ENCODE measurements around the gene LONRF3. TPM values are rescaled to one million over a fixed set of nuclear protein-coding genes. Genes with fewer than 3 reads are reported as not detected.

LONRF3 gene
- total and polyA plus RNA-seq, 2 of the 13 experiments (the other 11 are each of a cell fraction or from before 2014, with no cell fraction given), result 4.8 to 11.6 TPM

DNA sequence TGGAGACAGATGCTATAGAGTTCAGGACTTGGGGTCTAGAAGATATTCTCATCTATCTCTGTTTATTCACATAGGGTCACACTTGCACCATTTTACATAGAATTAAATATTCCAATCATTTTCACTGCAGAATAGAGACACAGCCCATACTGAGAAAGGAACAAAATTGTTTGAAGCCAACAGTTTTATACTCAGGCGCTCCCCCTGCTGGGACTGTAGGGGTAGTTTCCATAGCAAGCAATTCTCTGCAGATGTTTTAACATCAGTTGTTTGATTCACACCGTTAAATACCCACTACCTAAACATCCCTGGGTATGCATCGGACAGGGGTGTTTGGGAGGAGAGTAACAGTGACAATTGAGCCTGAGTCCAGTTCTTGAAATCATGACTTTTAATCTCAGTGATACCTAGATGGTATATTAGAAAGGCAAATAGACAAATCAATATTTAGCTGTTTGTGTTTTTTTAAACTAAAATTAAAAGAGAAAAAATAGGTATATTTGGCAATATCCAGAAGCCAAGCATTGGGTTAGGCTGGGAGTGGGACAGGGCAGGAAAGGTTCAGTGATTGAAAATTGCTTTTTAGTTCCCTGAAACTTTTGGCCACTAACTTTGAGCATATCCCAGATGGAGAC lies 33.8 kb downstream of the LONRF3 start:
- Histone ChIP-seq H2AFZ (ENCODE audit: low read length) (no peak overlapping the region), H3K4me3 (replicated peaks in 1 of 3; ENCODE audit: insufficient read depth in 1 of 3, low read depth in 2 of 3, low read length in 3 of 3) (no peak overlapping the region), H3K9ac (ENCODE audit: insufficient read depth, low read depth, low read length) (no peak overlapping the region), H3K4me1 (ENCODE audit: insufficient read depth, low read length) (no peaks in the 10 kb centered on the region), H4K20me1 (ENCODE audit: insufficient read depth, low read length) (no peaks in the 10 kb centered on the region), H3K36me3 (replicated peaks in 1 of 2; ENCODE audit: control insufficient read depth in 1 of 2, insufficient read depth in 2 of 2, low read length in 2 of 2) (peaks cover 10 to 29% of the 10 kb centered on the region in 2 experiments; a peak in 4 of 5 replicates), H3K27me3 (ENCODE audit: control insufficient read depth in 1 of 2, insufficient read depth in 2 of 2, low read length in 2 of 2) (no peaks in the 10 kb centered on the region), H3K9me3 (ENCODE audit: low read length) (no peaks in the 10 kb centered on the region), H3K4me2 (ENCODE audit: low read depth, low read length) (no peak overlapping the region), H3K79me2 (ENCODE audit: insufficient read depth, low read length) (no peaks in the 10 kb centered on the region), H3K27ac (ENCODE audit: extremely low read length, insufficient read depth, low read length) (no peak overlapping the region)
- CTCF ChIA-PET (ENCODE audit: low intra/inter-chr PET ratio, low total read pairs), result interaction anchor here (1.1 kb wide), 2 partner anchors 161 to 169 kb away, joined by 3 to 4 read pairs; no protein-coding TSS in a partner anchor
- peak; percentile 6 for DNase-seq (ENCODE audit: low spot score)
- in situ Hi-C loops (cut with HindIII; ENCODE audit: extremely low pct_ligation_motif_present, low pct_unique_long_range_greater_than_20kb), result no loop called here
- ATAC-seq, result no peak; the same call in 2 of the 3 replicates
- TF ChIP-seq ZNF737 (CRISPR knock-in tag; IDR thresholded peaks at IDR 0.05; ENCODE audit: borderline replicate concordance) (no peak), SMC3 (IDR thresholded peaks at IDR 0.05; ENCODE audit: low read length) (peak; percentile 21), HCFC1 (IDR thresholded peaks at IDR 0.05; ENCODE audit: low read depth, low read length) (no peak), SETDB1 (CRISPR knock-in tag; IDR thresholded peaks at IDR 0.05; ENCODE audit: borderline replicate concordance) (no peak), ZNF547 (CRISPR knock-in tag; IDR thresholded peaks at IDR 0.05) (no peak), ZNF839 (CRISPR knock-in tag; IDR thresholded peaks at IDR 0.05; ENCODE audit: borderline replicate concordance) (no peak)
- TF ChIP-seq, protein P1, sequence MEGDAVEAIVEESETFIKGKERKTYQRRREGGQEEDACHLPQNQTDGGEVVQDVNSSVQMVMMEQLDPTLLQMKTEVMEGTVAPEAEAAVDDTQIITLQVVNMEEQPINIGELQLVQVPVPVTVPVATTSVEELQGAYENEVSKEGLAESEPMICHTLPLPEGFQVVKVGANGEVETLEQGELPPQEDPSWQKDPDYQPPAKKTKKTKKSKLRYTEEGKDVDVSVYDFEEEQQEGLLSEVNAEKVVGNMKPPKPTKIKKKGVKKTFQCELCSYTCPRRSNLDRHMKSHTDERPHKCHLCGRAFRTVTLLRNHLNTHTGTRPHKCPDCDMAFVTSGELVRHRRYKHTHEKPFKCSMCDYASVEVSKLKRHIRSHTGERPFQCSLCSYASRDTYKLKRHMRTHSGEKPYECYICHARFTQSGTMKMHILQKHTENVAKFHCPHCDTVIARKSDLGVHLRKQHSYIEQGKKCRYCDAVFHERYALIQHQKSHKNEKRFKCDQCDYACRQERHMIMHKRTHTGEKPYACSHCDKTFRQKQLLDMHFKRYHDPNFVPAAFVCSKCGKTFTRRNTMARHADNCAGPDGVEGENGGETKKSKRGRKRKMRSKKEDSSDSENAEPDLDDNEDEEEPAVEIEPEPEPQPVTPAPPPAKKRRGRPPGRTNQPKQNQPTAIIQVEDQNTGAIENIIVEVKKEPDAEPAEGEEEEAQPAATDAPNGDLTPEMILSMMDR (CRISPR knock-in tag; IDR thresholded peaks at IDR 0.05), result 0 out of 2 replicates have a peak, but pooled peaks have one; percentile 21
- 65% methylated on average over 2 of the region's 3 CpGs for WGBS (ENCODE audit: low lambda C conversion rate)
- BruUV-seq (replicated peaks), result no TSS peak
- intact Hi-C loops (cut with micrococcal nuclease; ENCODE audit: unreplicated experiment), result no loop called here
- FAIRE-seq, result peak; percentile 86
- POLR2A ChIA-PET, result no interaction called here

Data from HepG2 (cell line).